Measurements from ENCODE around the gene PNMA6E.

DNA sequence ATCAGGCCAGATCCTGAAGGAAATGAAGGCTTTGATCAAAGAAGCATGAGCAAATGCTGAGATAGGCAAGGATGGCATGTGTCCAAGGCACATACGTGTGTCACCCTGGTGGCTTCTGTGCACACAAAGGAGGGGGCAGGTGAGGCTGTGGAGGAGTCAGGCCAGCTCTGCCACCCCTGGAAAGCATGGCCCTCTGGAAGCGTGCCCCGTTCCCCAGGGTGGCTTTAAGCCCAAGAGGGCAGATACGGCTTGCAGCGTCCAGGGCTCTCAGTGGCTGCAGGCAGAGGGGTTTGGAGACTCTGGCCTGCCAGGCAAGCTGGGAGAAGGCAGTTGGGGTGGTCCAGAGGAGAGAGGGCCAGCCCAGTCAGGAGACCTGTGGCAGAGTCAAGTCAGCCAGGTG lies 25.6 kb downstream of the PNMA6E start:
- TF ChIP-seq, protein P1, sequence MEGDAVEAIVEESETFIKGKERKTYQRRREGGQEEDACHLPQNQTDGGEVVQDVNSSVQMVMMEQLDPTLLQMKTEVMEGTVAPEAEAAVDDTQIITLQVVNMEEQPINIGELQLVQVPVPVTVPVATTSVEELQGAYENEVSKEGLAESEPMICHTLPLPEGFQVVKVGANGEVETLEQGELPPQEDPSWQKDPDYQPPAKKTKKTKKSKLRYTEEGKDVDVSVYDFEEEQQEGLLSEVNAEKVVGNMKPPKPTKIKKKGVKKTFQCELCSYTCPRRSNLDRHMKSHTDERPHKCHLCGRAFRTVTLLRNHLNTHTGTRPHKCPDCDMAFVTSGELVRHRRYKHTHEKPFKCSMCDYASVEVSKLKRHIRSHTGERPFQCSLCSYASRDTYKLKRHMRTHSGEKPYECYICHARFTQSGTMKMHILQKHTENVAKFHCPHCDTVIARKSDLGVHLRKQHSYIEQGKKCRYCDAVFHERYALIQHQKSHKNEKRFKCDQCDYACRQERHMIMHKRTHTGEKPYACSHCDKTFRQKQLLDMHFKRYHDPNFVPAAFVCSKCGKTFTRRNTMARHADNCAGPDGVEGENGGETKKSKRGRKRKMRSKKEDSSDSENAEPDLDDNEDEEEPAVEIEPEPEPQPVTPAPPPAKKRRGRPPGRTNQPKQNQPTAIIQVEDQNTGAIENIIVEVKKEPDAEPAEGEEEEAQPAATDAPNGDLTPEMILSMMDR (IDR thresholded peaks at IDR 0.05; ENCODE audit: borderline replicate concordance, extremely low read depth, low read length, poor library complexity, severe bottlenecking): no peak
- no peak for TF ChIP-seq EZH2 (IDR thresholded peaks at IDR 0.05; ENCODE audit: borderline replicate concordance, low read depth, low read length, severe bottlenecking)
